IPS-NIHi7 (cell line): Measurements from ENCODE around the gene ABI3BP.
A peak's percentile ranks its signal among the peaks of the same experiment; 100 is the strongest.
"Not testable (repeated sequence)": the region's sequence is repeated elsewhere in the genome, so short reads cannot be mapped to it uniquely, and the experiment has no call there.

ENCODE experiments used
- DNase-seq: peaks from one replicate; pipeline ENCODE4 v3.0.0; 2012; ENCODE audit warnings: mixed read lengths; ENCODE audit errors: extremely low spot score

Gene ABI3BP

GRCh38 chr3:100993309-100993708 lies at the start of gene ABI3BP:
Gene ABI3BP, minus strand, starts transcription at chr3:100993421. Its CDS starts 37 bp downstream, at chr3:100993384.
- peak; percentile 21 for DNase-seq

- DNase-seq: no peak
These were observed 46.1 kb upstream of the ABI3BP start for GRCh38 chr3:101039285-101039684.

- DNase-seq: no peak
These were observed 45.7 kb upstream of the ABI3BP start for GRCh38 chr3:101038880-101039279.

- no peak for DNase-seq
These were observed 45.2 kb upstream of the ABI3BP start for GRCh38 chr3:101038393-101038792.

GRCh38 chr3:101037613-101038012 lies 44.4 kb upstream of the ABI3BP start:
- no peak for DNase-seq

GRCh38 chr3:101036676-101037075 lies 43.5 kb upstream of the ABI3BP start:
- no peak for DNase-seq

GRCh38 chr3:101036213-101036618 lies 43.0 kb upstream of the ABI3BP start:
- DNase-seq: peak; percentile 21

GRCh38 chr3:101027286-101027685 lies 34.1 kb upstream of the ABI3BP start:
- DNase-seq: no peak

- DNase-seq: no peak
These were observed 33.7 kb upstream of the ABI3BP start for GRCh38 chr3:101026881-101027280.

- no peak for DNase-seq
These were observed 33.0 kb upstream of the ABI3BP start for GRCh38 chr3:101026244-101026643.

GRCh38 chr3:101020351-101021015 lies 27.3 kb upstream of the ABI3BP start:
- no peak for DNase-seq

GRCh38 chr3:101017017-101017416 lies 23.8 kb upstream of the ABI3BP start:
- DNase-seq: no peak

- not testable (repeated sequence) for DNase-seq
These were observed 19.1 kb upstream of the ABI3BP start for GRCh38 chr3:101012312-101012711.

GRCh38 chr3:101011136-101011535 lies 17.9 kb upstream of the ABI3BP start:
- no peak for DNase-seq

- no peak for DNase-seq
These were observed 17.1 kb upstream of the ABI3BP start for GRCh38 chr3:101010296-101010695.

- no peak for DNase-seq
These were observed 16.2 kb upstream of the ABI3BP start for GRCh38 chr3:101009386-101009785.

- no peak for DNase-seq
These were observed 5.9 kb upstream of the ABI3BP start for GRCh38 chr3:100999160-100999559.

- DNase-seq: no peak
These were observed 1.6 kb upstream of the ABI3BP start for GRCh38 chr3:100994809-100995208.

GRCh38 chr3:100994187-100994586 lies 966 bp upstream of the ABI3BP start:
- no peak for DNase-seq

GRCh38 chr3:100992231-100993012 lies 799 bp downstream of the ABI3BP start:
- no peak for DNase-seq

GRCh38 chr3:100988080-100988479 lies 5.1 kb downstream of the ABI3BP start:
- no peak for DNase-seq

- DNase-seq: no peak
These were observed 8.9 kb downstream of the ABI3BP start for GRCh38 chr3:100984308-100984707.

- no peak for DNase-seq
These were observed 10.5 kb downstream of the ABI3BP start for GRCh38 chr3:100982710-100983109.
